ELR (cell line): Measurements from ENCODE around the gene GTPBP10.

Experiments
- DNase-seq: peaks from one replicate; pipeline ENCODE4 v3.0.0-alpha.2; 2015; ENCODE audit warnings: low read depth

The GTPBP10 gene

DNA sequence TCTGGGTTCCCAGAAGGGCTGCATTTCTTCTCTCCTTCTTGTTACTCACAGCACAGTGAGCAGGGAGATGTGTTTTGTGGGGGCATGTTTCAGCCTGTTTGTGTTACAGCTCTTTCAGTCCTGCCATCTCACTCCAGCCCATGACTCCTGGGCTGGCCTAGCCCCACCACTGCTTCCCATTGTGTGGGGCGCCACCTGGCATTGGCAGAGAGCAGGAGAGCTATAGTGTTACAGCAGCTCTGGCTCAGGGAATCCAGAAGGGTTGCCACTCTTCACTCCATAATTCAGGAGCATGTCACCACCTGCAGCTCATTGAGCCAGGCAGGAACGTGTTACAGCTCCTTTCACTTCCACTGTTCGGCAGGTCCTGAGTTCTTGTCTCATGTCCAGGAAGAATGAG lies 86.7 kb downstream of the GTPBP10 start:
- no peak for DNase-seq
